Suprapubic skin (tissue), 4 donors: Measurements from ENCODE around the gene MSRB1. TPM values are rescaled to one million over a fixed set of nuclear protein-coding genes. Genes with fewer than 3 reads are reported as not detected.

Source experiments
- DNase-seq, 2 donors: peaks; one replicate each; pipeline ENCODE4 v3.0.0-alpha.2; 2019; ENCODE audit warnings: low spot score in 2 of 2
- H3K27ac ChIP-seq: fragments of 200-600 bp; sonication (generic); one replicate; pipeline ENCODE4 v1.5.1; 2019
- H3K27me3 ChIP-seq: fragments of 200-600 bp; sonication (generic); one replicate; pipeline ENCODE4 v1.5.1; 2019
- H3K36me3 ChIP-seq: fragments of 200-600 bp; sonication (generic); one replicate; pipeline ENCODE4 v1.5.1; 2019
- H3K4me1 ChIP-seq: fragments of 200-600 bp; sonication (generic); one replicate; pipeline ENCODE4 v1.5.1; 2019
- H3K4me3 ChIP-seq: fragments of 200-600 bp; sonication (generic); one replicate; pipeline ENCODE4 v1.5.1; 2019; ENCODE audit warnings: mild to moderate bottlenecking
- H3K9me3 ChIP-seq: fragments of 200-600 bp; sonication (generic); one replicate; pipeline ENCODE4 v1.5.1; 2019
- EP300 ChIP-seq: sonication (generic); formaldehyde crosslinking; IDR thresholded peaks from one replicate; pipeline ENCODE4 v1.6.1; 2017; ENCODE audit warnings: antibody characterized with exemption
- POLR2A ChIP-seq, 2 donors: fragments of 450-650 bp; IDR thresholded peaks; one replicate each; pipeline ENCODE4 v1.6.1; 2017; ENCODE audit warnings: antibody characterized with exemption in 2 of 2, mild to moderate bottlenecking in 2 of 2, moderate library complexity in 2 of 2
- POLR2AphosphoS5 ChIP-seq, 3 donors: sonication (generic); formaldehyde crosslinking; IDR thresholded peaks; one replicate each; pipeline ENCODE4 v1.6.1; 2017; ENCODE audit warnings: antibody characterized with exemption in 3 of 3
- WGBS: methylation state at CpG from one replicate; pipeline ENCODE4 v1.1.5; 2018; 5-methylcytosine and 5-hydroxymethylcytosine counted together
- total RNA-seq, 4 donors: library from RNA; depleted of rRNA; stranded (reverse); fragments of >200 nt; gene quantifications; one replicate each; pipeline ENCODE4 v1.1.0, GENCODE V29; 2016
- TF ChIP-seq, protein P1 (sequence below), 2 donors: fragments of 200-600 bp in 1 of 2; fragments of 450-650 bp in 1 of 2; sonication (generic) in 1 of 2; IDR thresholded peaks; one replicate each; pipeline ENCODE4 v1.5.1; 2016 to 2019; ENCODE audit warnings: antibody characterized with exemption in 2 of 2, mild to moderate bottlenecking in 1 of 2, moderate library complexity in 1 of 2

Gene MSRB1
- total RNA-seq, 4 donors from 2014 or later = 14.9 to 28.6 (median 23.5) TPM

DNA sequence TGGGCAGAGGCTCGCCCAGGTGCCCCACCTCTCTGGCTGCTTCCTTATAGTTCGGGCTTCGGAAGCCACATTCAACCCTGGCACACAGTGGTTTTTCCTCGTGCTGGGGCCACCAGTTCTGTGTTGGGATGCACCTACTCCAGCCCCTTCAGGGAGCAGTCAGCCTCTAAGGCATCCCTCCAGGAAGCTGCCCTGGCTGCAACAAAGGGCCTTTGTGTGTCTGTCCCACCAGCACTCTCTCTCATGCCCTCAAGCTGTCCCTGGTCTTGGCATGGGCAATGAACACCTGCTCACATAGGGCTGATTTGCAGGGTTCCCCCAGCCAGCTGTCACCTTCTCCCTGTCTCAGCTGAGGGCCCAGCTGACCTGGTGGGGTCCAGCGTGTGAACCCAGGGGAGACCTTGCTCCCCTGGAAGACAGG lies 39.0 kb upstream of the MSRB1 start:
- Histone ChIP-seq H3K27me3 (peaks cover 29% of the 10 kb centered on the region), H3K27ac (no peak overlapping the region)
- TF ChIP-seq POLR2AphosphoS5 (IDR thresholded peaks at IDR 0.05) (no peak), EP300 (no peak), POLR2A (IDR thresholded peaks at IDR 0.05) (no peak)
- TF ChIP-seq, protein P1, sequence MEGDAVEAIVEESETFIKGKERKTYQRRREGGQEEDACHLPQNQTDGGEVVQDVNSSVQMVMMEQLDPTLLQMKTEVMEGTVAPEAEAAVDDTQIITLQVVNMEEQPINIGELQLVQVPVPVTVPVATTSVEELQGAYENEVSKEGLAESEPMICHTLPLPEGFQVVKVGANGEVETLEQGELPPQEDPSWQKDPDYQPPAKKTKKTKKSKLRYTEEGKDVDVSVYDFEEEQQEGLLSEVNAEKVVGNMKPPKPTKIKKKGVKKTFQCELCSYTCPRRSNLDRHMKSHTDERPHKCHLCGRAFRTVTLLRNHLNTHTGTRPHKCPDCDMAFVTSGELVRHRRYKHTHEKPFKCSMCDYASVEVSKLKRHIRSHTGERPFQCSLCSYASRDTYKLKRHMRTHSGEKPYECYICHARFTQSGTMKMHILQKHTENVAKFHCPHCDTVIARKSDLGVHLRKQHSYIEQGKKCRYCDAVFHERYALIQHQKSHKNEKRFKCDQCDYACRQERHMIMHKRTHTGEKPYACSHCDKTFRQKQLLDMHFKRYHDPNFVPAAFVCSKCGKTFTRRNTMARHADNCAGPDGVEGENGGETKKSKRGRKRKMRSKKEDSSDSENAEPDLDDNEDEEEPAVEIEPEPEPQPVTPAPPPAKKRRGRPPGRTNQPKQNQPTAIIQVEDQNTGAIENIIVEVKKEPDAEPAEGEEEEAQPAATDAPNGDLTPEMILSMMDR (IDR thresholded peaks at IDR 0.05) = no peak

DNA sequence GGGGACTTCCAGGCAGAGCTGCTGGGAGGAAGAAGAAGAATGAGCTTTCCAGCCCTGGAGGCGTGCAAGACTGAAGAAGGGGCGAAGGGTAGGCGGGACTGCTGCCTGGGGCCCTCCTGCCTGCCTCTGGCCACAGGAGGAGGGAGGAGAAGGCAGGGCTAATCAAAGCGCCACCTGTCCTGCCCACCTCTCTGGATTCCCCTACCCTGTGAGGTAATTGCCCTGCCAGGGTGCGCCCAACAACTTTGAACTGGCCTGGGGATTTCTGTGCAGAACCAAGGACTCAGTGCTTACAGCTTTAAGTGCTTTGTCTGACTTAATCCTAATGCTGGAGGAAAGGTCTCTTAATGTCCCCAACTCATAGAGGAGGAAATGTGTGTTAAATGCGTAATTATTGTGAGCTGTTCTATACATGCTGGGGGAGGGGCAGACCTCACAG lies 38.4 kb upstream of the MSRB1 start, which contains the start of gene NOXO1:
NOXO1 (minus strand) TSS at position 72 of the 439 bp plus-strand sequence. CDS start 290 bp downstream, outside the sequence.
- Histone ChIP-seq H3K9me3 (no peaks in the 10 kb centered on the region), H3K4me1 (peaks cover 66% of the 10 kb centered on the region), H3K27ac (no peak within 1 kb of the TSS), H3K36me3 (peaks cover 31% of the 10 kb centered on the region), H3K4me3 (no peak within 1 kb of the TSS), H3K27me3 (peaks cover 30% of the 10 kb centered on the region)
- no peak for DNase-seq
- TF ChIP-seq, protein P1 (IDR thresholded peaks at IDR 0.05) = no peak
- no peak for TF ChIP-seq POLR2A (IDR thresholded peaks at IDR 0.05)
- no peak for TF ChIP-seq EP300
- no peak for TF ChIP-seq POLR2AphosphoS5 (IDR thresholded peaks at IDR 0.05)
- WGBS = 37% methylated on average over 6 of the region's 6 CpGs

More for the DNA sequence above, 39.0 kb upstream of the MSRB1 start:
- peaks cover 27% of the 10 kb centered on the region for H3K36me3 ChIP-seq
- 38% methylated on average over 3 of the region's 5 CpGs for WGBS
- H3K4me3 ChIP-seq = no peak overlapping the region
- no peaks in the 10 kb centered on the region for H3K9me3 ChIP-seq
- DNase-seq = no peak
- H3K4me1 ChIP-seq = peaks cover 66% of the 10 kb centered on the region

DNA sequence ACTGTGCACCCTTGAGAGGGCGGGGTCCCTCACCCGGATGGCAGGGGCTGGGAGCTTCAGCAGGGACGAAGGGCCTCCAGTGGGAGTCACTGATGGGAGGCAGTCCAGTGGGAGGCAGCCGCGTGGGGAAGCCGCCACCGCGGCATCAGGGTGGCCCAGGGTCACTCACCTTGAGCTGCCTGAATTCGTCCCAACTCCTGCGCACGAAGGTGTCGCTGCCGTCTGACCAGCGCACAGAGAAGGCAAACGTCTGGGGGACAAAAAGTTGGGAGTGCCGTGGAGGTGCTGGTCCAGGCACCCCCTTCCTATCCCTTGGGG lies 37.7 kb upstream of the MSRB1 start:
- no peaks in the 10 kb centered on the region for H3K9me3 ChIP-seq
- H3K27me3 ChIP-seq = peaks cover 30% of the 10 kb centered on the region
- WGBS = 14% methylated on average over 7 of the region's 16 CpGs
- peaks cover 31% of the 10 kb centered on the region for H3K36me3 ChIP-seq
- no peak for DNase-seq
- H3K4me1 ChIP-seq = peaks cover 62% of the 10 kb centered on the region
- no peak overlapping the region for H3K27ac ChIP-seq
- TF ChIP-seq, protein P1 (IDR thresholded peaks at IDR 0.05) = no peak
- TF ChIP-seq POLR2A (IDR thresholded peaks at IDR 0.05) = no peak
- no peak for TF ChIP-seq POLR2AphosphoS5 (IDR thresholded peaks at IDR 0.05)
- TF ChIP-seq EP300 = no peak
- H3K4me3 ChIP-seq = no peak overlapping the region

DNA sequence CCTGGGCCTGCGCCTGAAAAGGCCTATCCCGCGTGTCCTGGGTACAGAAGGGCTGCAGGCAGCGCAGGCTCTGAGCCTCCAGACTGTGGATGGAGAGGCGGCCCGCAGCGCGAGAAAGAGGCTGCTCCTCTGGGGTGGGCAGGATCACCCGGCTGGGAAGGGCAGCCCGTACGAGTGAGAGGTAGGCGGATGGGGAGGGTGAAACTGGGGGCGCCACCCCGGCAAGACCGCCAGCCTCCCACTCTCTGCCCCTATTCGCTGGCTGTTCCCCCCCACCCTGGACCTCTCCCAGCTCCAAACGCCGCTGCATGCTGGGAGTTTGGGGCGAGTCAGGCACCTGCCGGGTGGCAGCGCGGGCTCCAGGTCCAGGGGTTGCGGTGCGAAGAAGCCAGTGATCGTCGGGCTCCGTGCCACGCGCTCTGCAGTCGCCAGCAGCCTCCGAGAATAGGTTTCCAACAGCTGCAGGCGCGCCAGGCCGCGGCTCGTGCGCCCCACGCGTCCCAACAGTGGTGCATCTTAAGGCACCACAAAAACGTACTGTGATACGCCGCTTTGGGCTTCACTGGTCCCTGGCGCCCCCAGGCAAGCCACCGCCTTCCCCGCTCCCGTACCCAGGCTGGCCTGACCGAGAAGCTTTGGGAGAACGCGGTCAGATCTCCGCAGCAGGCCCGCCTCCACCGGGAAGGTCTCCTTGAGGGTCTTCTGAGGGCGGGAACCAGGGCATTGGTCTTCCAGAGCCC lies 37.2 kb upstream of the MSRB1 start:
- H3K4me1 ChIP-seq = peaks cover 57% of the 10 kb centered on the region
- H3K36me3 ChIP-seq = peaks cover 33% of the 10 kb centered on the region
- peaks cover 30% of the 10 kb centered on the region for H3K27me3 ChIP-seq
- TF ChIP-seq POLR2A (IDR thresholded peaks at IDR 0.05) (no peak), EP300 (no peak), POLR2AphosphoS5 (IDR thresholded peaks at IDR 0.05) (no peak)
- TF ChIP-seq, protein P1 (IDR thresholded peaks at IDR 0.05) = no peak
- no peaks in the 10 kb centered on the region for H3K9me3 ChIP-seq
- no peak for DNase-seq
- no peak overlapping the region for H3K27ac ChIP-seq
- 9% methylated on average over 19 of the region's 53 CpGs for WGBS
- H3K4me3 ChIP-seq = peak overlapping the region; percentile 41

DNA sequence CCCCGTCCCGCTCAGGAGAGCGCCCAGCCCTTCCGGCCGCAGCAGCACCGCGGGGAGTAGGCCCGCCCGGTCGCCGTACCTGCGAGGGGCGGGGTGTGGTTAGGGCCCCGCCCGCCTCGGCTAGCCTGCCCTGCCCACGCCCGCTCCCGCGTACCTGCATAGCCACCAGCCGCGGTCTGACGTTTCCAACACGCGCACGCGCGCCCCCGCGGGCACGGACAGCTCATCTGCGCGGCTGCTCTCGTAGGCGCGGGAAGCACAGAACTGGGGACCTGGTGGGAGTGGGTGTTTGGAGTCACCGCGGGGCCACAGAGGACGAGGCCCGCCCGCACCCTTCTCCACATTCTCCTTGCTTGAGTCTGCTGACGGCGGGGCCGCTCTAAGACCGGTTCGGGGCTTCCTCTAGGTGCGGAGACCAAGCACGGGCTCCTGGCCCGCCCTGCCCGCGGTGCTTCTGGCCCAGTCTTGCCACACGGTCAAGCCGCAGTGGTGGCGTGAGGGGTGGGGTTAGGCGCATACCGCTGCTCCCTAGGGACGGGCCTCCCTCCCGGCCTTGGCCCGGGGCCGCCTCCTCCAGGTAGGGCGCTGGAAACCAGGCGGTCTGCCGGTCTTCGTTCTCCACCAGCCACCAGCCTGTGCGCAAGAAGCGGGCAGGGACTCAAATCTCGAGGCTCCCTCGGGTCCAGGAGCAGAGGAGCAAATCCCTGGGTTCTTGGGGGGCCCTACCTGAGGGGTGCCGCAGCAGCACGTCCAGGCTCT lies 36.5 kb upstream of the MSRB1 start:
- DNase-seq = no peak
- H3K27ac ChIP-seq = peak overlapping the region; percentile 43
- peaks cover 30% of the 10 kb centered on the region for H3K27me3 ChIP-seq
- WGBS = 19% methylated on average over 26 of the region's 70 CpGs
- TF ChIP-seq, protein P1 (IDR thresholded peaks at IDR 0.05) = no peak
- no peak for TF ChIP-seq EP300
- no peak for TF ChIP-seq POLR2A (IDR thresholded peaks at IDR 0.05)
- no peak for TF ChIP-seq POLR2AphosphoS5 (IDR thresholded peaks at IDR 0.05)
- peaks cover 41% of the 10 kb centered on the region for H3K36me3 ChIP-seq
- no peaks in the 10 kb centered on the region for H3K9me3 ChIP-seq
- peak overlapping the region; percentile 41 for H3K4me3 ChIP-seq
- peaks cover 50% of the 10 kb centered on the region for H3K4me1 ChIP-seq
